ENCODE data around the gene C21orf58. TPM values are rescaled to one million over a fixed set of nuclear protein-coding genes. Genes with fewer than 3 reads are reported as not detected.

The C21orf58 gene
- total RNA-seq, 2 experiments from 2014 or later = 112 to 141 TPM

GRCh38 chr21:46357335-46357604, 33.6 kb upstream of the C21orf58 start:
- intact Hi-C loops (cut with micrococcal nuclease; ENCODE audit: unreplicated experiment) = loop anchor here (2.0 kb wide), 1 partner anchor 32 kb away; the partner anchor contains the start of gene PCNT
- peak overlapping the region; percentile 82 for H3K4me2 ChIP-seq (ENCODE audit: low read length)
- POLR2A ChIA-PET = interaction anchor here (0.7 to 1.4 kb wide), 7 partner anchors 32 to 277 kb away, joined by 3 to 6 read pairs (median 4); partner anchors contain the start of gene DIP2A
- BruUV-seq (replicated peaks) = TSS peak; percentile 56
- peaks cover 84% of the 10 kb centered on the region for H3K36me3 ChIP-seq (ENCODE audit: insufficient read depth, low read length)
- H3K4me1 ChIP-seq (ENCODE audit: insufficient read depth, low read length, poor library complexity, severe bottlenecking) = peaks cover 29% of the 10 kb centered on the region
- no peaks in the 10 kb centered on the region for H3K9me2 ChIP-seq (ENCODE audit: insufficient read depth, low read length)
- peak overlapping the region; percentile 57 for H3K4me3 ChIP-seq (ENCODE audit: low read depth, low read length, poor library complexity, severe bottlenecking)
- H4K20me1 ChIP-seq (ENCODE audit: insufficient read depth, low read length) = no peaks in the 10 kb centered on the region
- no peak for DNase-seq (ENCODE audit: low spot score)
- H3K9me3 ChIP-seq (ENCODE audit: low read length) = no peaks in the 10 kb centered on the region
- peak overlapping the region; percentile 97 for H3K27ac ChIP-seq (ENCODE audit: low read depth, low read length, poor library complexity, severe bottlenecking)
- TF ChIP-seq, protein P1, sequence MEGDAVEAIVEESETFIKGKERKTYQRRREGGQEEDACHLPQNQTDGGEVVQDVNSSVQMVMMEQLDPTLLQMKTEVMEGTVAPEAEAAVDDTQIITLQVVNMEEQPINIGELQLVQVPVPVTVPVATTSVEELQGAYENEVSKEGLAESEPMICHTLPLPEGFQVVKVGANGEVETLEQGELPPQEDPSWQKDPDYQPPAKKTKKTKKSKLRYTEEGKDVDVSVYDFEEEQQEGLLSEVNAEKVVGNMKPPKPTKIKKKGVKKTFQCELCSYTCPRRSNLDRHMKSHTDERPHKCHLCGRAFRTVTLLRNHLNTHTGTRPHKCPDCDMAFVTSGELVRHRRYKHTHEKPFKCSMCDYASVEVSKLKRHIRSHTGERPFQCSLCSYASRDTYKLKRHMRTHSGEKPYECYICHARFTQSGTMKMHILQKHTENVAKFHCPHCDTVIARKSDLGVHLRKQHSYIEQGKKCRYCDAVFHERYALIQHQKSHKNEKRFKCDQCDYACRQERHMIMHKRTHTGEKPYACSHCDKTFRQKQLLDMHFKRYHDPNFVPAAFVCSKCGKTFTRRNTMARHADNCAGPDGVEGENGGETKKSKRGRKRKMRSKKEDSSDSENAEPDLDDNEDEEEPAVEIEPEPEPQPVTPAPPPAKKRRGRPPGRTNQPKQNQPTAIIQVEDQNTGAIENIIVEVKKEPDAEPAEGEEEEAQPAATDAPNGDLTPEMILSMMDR (conservative IDR thresholded peaks at IDR 0.05; ENCODE audit: low read length) = no peak
- TF ChIP-seq EZH2phosphoT487 (IDR thresholded peaks at IDR 0.05; ENCODE audit: borderline replicate concordance, low read depth, low read length) = no peak
- CTCF ChIA-PET (ENCODE audit: unreplicated experiment) = no interaction called here
- H2AFZ ChIP-seq (ENCODE audit: low read length) = peak overlapping the region; percentile 32; the same call in 1 of the 2 replicates
- no peaks in the 10 kb centered on the region for H3K79me2 ChIP-seq (ENCODE audit: insufficient read depth, low read depth, low read length)

GRCh38 chr21:46356494-46357334, 33.0 kb upstream of the C21orf58 start:
- peak overlapping the region; percentile 97 for H3K27ac ChIP-seq (ENCODE audit: low read depth, low read length, poor library complexity, severe bottlenecking)
- ChIA-PET CTCF (ENCODE audit: unreplicated experiment) (no interaction called here), POLR2A (interaction anchor here (0.6 to 1.4 kb wide), 9 partner anchors 19 to 278 kb away, joined by 3 to 6 read pairs (median 4); partner anchors contain the start of gene DIP2A)
- peaks cover 84% of the 10 kb centered on the region for H3K36me3 ChIP-seq (ENCODE audit: insufficient read depth, low read length)
- BruUV-seq (replicated peaks) = no TSS peak
- H3K9me2 ChIP-seq (ENCODE audit: insufficient read depth, low read length) = no peaks in the 10 kb centered on the region
- H3K4me3 ChIP-seq (ENCODE audit: low read depth, low read length, poor library complexity, severe bottlenecking) = peak overlapping the region; percentile 57
- no peaks in the 10 kb centered on the region for H3K9me3 ChIP-seq (ENCODE audit: low read length)
- H4K20me1 ChIP-seq (ENCODE audit: insufficient read depth, low read length) = no peaks in the 10 kb centered on the region
- no peaks in the 10 kb centered on the region for H3K79me2 ChIP-seq (ENCODE audit: insufficient read depth, low read depth, low read length)
- H3K4me2 ChIP-seq (ENCODE audit: low read length) = peak overlapping the region; percentile 82
- peak overlapping the region; percentile 32; the same call in 1 of the 2 replicates for H2AFZ ChIP-seq (ENCODE audit: low read length)
- intact Hi-C loops (cut with micrococcal nuclease; ENCODE audit: unreplicated experiment) = loop anchor here (2.0 kb wide), 1 partner anchor 32 kb away; the partner anchor contains the start of gene PCNT
- peak; percentile 77 for DNase-seq (ENCODE audit: low spot score)
- no peak for TF ChIP-seq EZH2phosphoT487 (IDR thresholded peaks at IDR 0.05; ENCODE audit: borderline replicate concordance, low read depth, low read length)
- TF ChIP-seq, protein P1 (conservative IDR thresholded peaks at IDR 0.05; ENCODE audit: low read length) = 0 out of 2 replicates have a peak, but pooled peaks have one; percentile 19
- peaks cover 29% of the 10 kb centered on the region for H3K4me1 ChIP-seq (ENCODE audit: insufficient read depth, low read length, poor library complexity, severe bottlenecking)

- H3K4me2 ChIP-seq (ENCODE audit: low read length) = peak overlapping the region; percentile 82
- H3K36me3 ChIP-seq (ENCODE audit: insufficient read depth, low read length) = peaks cover 84% of the 10 kb centered on the region
Measured at GRCh38 chr21:46356005-46356338, 32.3 kb upstream of the C21orf58 start.

More at GRCh38 chr21:46356005-46356338, 32.3 kb upstream of the C21orf58 start:
- DNase-seq (ENCODE audit: low spot score) = no peak
- TF ChIP-seq EZH2phosphoT487 (IDR thresholded peaks at IDR 0.05; ENCODE audit: borderline replicate concordance, low read depth, low read length) = no peak
- TF ChIP-seq, protein P1 (conservative IDR thresholded peaks at IDR 0.05; ENCODE audit: low read length) = no peak
- no peak overlapping the region for H2AFZ ChIP-seq (ENCODE audit: low read length)
- no TSS peak for BruUV-seq (replicated peaks)
- no peaks in the 10 kb centered on the region for H3K9me3 ChIP-seq (ENCODE audit: low read length)
- H3K4me1 ChIP-seq (ENCODE audit: insufficient read depth, low read length, poor library complexity, severe bottlenecking) = peaks cover 29% of the 10 kb centered on the region
- POLR2A ChIA-PET = interaction anchor here (0.6 to 1.0 kb wide), 2 partner anchors 18 to 22 kb away, joined by 3 to 4 read pairs; no protein-coding TSS in a partner anchor
- CTCF ChIA-PET (ENCODE audit: unreplicated experiment) = no interaction called here
- H4K20me1 ChIP-seq (ENCODE audit: insufficient read depth, low read length) = no peaks in the 10 kb centered on the region
- no peaks in the 10 kb centered on the region for H3K79me2 ChIP-seq (ENCODE audit: insufficient read depth, low read depth, low read length)
- intact Hi-C loops (cut with micrococcal nuclease; ENCODE audit: unreplicated experiment) = loop anchor here (2.0 kb wide), 1 partner anchor 31 kb away; the partner anchor contains the start of gene PCNT
- peak overlapping the region; percentile 97 for H3K27ac ChIP-seq (ENCODE audit: low read depth, low read length, poor library complexity, severe bottlenecking)
- H3K9me2 ChIP-seq (ENCODE audit: insufficient read depth, low read length) = no peaks in the 10 kb centered on the region
- H3K4me3 ChIP-seq (ENCODE audit: low read depth, low read length, poor library complexity, severe bottlenecking) = no peak overlapping the region

All from OCI-LY7 (cell line).